ENCODE data around the gene SPOCK2. TPM values are rescaled to one million over a fixed set of nuclear protein-coding genes. Genes with fewer than 3 reads are reported as not detected.

Gene SPOCK2
- total and polyA plus RNA-seq, 2 donors (not counting 3 experiments of a cell fraction or from before 2014, with no cell fraction given), result 0.40 to 1.1 TPM

DNA sequence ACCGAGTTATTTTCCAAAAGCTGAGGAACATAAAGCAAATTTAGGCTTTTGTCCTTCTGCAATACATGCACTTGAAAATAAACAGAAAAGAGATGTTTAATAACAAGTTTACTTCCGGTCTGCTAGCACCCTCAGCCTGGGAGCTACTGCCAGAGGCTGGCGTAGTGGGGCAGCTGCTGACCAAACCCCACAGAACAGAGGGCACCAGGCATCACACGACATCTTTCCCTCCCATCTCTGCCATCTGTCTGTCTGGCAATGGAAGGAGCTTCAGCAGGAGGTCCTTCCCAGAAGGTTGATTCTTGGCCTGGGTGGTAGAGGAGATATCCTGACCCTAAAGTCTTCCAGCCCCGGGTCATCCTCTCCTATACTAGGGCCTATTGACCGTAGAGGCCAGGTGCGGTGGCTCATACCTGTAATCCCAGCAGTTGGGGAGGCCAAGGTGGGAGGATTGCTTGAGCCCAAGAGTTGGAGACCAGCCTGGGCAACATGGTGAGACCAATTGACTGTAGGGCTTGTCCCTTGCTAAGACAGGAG lies 76.3 kb downstream of the SPOCK2 start:
- H2AFZ ChIP-seq (ENCODE audit: low read depth, low read length), result no peak overlapping the region
- no peaks in the 10 kb centered on the region for H4K20me1 ChIP-seq (replicated peaks; ENCODE audit: control insufficient read depth, extremely low read depth, insufficient read depth, low read length)
- H3K27me3 ChIP-seq (ENCODE audit: control insufficient read depth in 2 of 2, insufficient read depth in 2 of 2, low read length in 2 of 2), result peaks cover 0 to 6% of the 10 kb centered on the region in 2 experiments
- H3K9me1 ChIP-seq (replicated peaks; ENCODE audit: control insufficient read depth, extremely low read depth, insufficient read depth, low read length), result no peaks in the 10 kb centered on the region
- peaks cover 17% of the 10 kb centered on the region for H3K4me1 ChIP-seq (ENCODE audit: control insufficient read depth, extremely low read depth, insufficient read depth, low read length)
- FAIRE-seq (no peak), DNase-seq (ENCODE audit: low read depth, low spot score) (no peak)
- H3K4me2 ChIP-seq (ENCODE audit: insufficient read depth, low read length), result no peak overlapping the region
- H3K9me3 ChIP-seq (replicated peaks; ENCODE audit: control insufficient read depth, insufficient read depth, low read length), result no peaks in the 10 kb centered on the region
- BruUV-seq (replicated peaks), result no TSS peak
- H3K79me2 ChIP-seq (ENCODE audit: control insufficient read depth, insufficient read depth, low read length), result no peaks in the 10 kb centered on the region
- dilution Hi-C loops (cut with MboI; ENCODE audit: extremely low pct_ligation_motif_present, low sequenced_read_pairs), result no loop called here
- ChIA-PET POLR2A (no interaction called here), CTCF (interaction anchor here (0.6 to 1.6 kb wide), 4 partner anchors 12 to 125 kb away, joined by 3 to 4 read pairs (median 3); no protein-coding TSS in a partner anchor)
- no peak overlapping the region for H3K4me3 ChIP-seq (replicated peaks in 1 of 3; ENCODE audit: insufficient read depth in 1 of 3, low read depth in 1 of 3, low read length in 3 of 3)
- TF ChIP-seq FOS (IDR thresholded peaks at IDR 0.05; ENCODE audit: borderline replicate concordance, insufficient read depth, low read length) (no peak), EZH2 (IDR thresholded peaks at IDR 0.05; ENCODE audit: borderline replicate concordance, low read depth, low read length, severe bottlenecking) (no peak), POLR2AphosphoS5 (IDR thresholded peaks at IDR 0.05; ENCODE audit: insufficient read depth, low read depth, low read length) (no peak), JUN (IDR thresholded peaks at IDR 0.05; ENCODE audit: borderline replicate concordance, insufficient read depth, insufficient read length, low read depth) (no peak), POLR2A (IDR thresholded peaks at IDR 0.05; ENCODE audit: low read depth, low read length) (no peak)
- intact Hi-C loops (cut with micrococcal nuclease), result no loop called here
- H3K9ac ChIP-seq (replicated peaks; ENCODE audit: extremely low read depth, insufficient read depth, low read length), result no peak overlapping the region
- H3K36me3 ChIP-seq (ENCODE audit: control insufficient read depth in 2 of 2, extremely low read depth in 1 of 2, insufficient read depth in 2 of 2, low read length in 2 of 2), result peaks cover 2 to 4% of the 10 kb centered on the region in 2 experiments
- no peak overlapping the region for H3K27ac ChIP-seq (ENCODE audit: insufficient read depth, low read depth, low read length)

- Histone ChIP-seq H3K36me3 (ENCODE audit: control insufficient read depth in 2 of 2, extremely low read depth in 1 of 2, insufficient read depth in 2 of 2, low read length in 2 of 2) (peaks cover 2 to 4% of the 10 kb centered on the region in 2 experiments), H2AFZ (ENCODE audit: low read depth, low read length) (no peak overlapping the region), H3K79me2 (ENCODE audit: control insufficient read depth, insufficient read depth, low read length) (no peaks in the 10 kb centered on the region), H4K20me1 (replicated peaks; ENCODE audit: control insufficient read depth, extremely low read depth, insufficient read depth, low read length) (no peaks in the 10 kb centered on the region), H3K27me3 (ENCODE audit: control insufficient read depth in 2 of 2, insufficient read depth in 2 of 2, low read length in 2 of 2) (peaks cover 0 to 3% of the 10 kb centered on the region in 2 experiments), H3K4me2 (ENCODE audit: insufficient read depth, low read length) (no peak overlapping the region), H3K9me3 (replicated peaks; ENCODE audit: control insufficient read depth, insufficient read depth, low read length) (no peaks in the 10 kb centered on the region), H3K9ac (replicated peaks; ENCODE audit: extremely low read depth, insufficient read depth, low read length) (no peak overlapping the region), H3K4me3 (replicated peaks in 1 of 3; ENCODE audit: insufficient read depth in 1 of 3, low read depth in 1 of 3, low read length in 3 of 3) (no peak overlapping the region), H3K27ac (ENCODE audit: insufficient read depth, low read depth, low read length) (no peak overlapping the region), H3K4me1 (ENCODE audit: control insufficient read depth, extremely low read depth, insufficient read depth, low read length) (peaks cover 17% of the 10 kb centered on the region), H3K9me1 (replicated peaks; ENCODE audit: control insufficient read depth, extremely low read depth, insufficient read depth, low read length) (no peaks in the 10 kb centered on the region)
- ChIA-PET CTCF (interaction anchor here (1.6 kb wide), 1 partner anchor 56 kb away, joined by 3 read pairs; no protein-coding TSS in a partner anchor), POLR2A (no interaction called here)
- TF ChIP-seq POLR2AphosphoS5 (IDR thresholded peaks at IDR 0.05; ENCODE audit: insufficient read depth, low read depth, low read length) (no peak), FOS (IDR thresholded peaks at IDR 0.05; ENCODE audit: borderline replicate concordance, insufficient read depth, low read length) (no peak), POLR2A (IDR thresholded peaks at IDR 0.05; ENCODE audit: low read depth, low read length) (no peak), MAX (IDR thresholded peaks at IDR 0.05; ENCODE audit: insufficient read depth, insufficient read length) (no peak), EZH2 (IDR thresholded peaks at IDR 0.05; ENCODE audit: borderline replicate concordance, low read depth, low read length, severe bottlenecking) (no peak), MYC (IDR thresholded peaks at IDR 0.05; ENCODE audit: low read depth, low read length) (no peak), GATA2 (IDR thresholded peaks at IDR 0.05; ENCODE audit: insufficient read depth, insufficient read length, low read depth, low read length) (no peak), JUN (IDR thresholded peaks at IDR 0.05; ENCODE audit: borderline replicate concordance, insufficient read depth, insufficient read length, low read depth) (no peak)
- TF ChIP-seq, protein P1, sequence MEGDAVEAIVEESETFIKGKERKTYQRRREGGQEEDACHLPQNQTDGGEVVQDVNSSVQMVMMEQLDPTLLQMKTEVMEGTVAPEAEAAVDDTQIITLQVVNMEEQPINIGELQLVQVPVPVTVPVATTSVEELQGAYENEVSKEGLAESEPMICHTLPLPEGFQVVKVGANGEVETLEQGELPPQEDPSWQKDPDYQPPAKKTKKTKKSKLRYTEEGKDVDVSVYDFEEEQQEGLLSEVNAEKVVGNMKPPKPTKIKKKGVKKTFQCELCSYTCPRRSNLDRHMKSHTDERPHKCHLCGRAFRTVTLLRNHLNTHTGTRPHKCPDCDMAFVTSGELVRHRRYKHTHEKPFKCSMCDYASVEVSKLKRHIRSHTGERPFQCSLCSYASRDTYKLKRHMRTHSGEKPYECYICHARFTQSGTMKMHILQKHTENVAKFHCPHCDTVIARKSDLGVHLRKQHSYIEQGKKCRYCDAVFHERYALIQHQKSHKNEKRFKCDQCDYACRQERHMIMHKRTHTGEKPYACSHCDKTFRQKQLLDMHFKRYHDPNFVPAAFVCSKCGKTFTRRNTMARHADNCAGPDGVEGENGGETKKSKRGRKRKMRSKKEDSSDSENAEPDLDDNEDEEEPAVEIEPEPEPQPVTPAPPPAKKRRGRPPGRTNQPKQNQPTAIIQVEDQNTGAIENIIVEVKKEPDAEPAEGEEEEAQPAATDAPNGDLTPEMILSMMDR (IDR thresholded peaks at IDR 0.05; ENCODE audit: extremely low read depth in 1 of 2, insufficient read depth in 1 of 2, low read depth in 1 of 2, low read length in 2 of 2), result no peak
- FAIRE-seq (no peak), DNase-seq (ENCODE audit: low read depth, low spot score) (no peak)
- no TSS peak for BruUV-seq (replicated peaks)
- dilution Hi-C loops (cut with MboI; ENCODE audit: extremely low pct_ligation_motif_present, low sequenced_read_pairs) (no loop called here), intact Hi-C loops (cut with micrococcal nuclease) (no loop called here)
Observed at GRCh38 chr10:72011468-72011867, 76.9 kb downstream of the SPOCK2 start.
